Esophagus muscularis mucosa (tissue), 4 donors: ENCODE results near the gene CUX1. TPM values are rescaled to one million over a fixed set of nuclear protein-coding genes. Genes with fewer than 3 reads are reported as not detected.

Experiments used
- DNase-seq: peaks from one replicate; pipeline ENCODE4 v3.0.0-alpha.2; 2017; ENCODE audit errors: extremely low spot score
- H3K27ac ChIP-seq, 4 donors: fragments of 200-600 bp; sonication (generic); replicated peaks in 1 of 4; 1 replicate in 3 of 4; 2 replicates in 1 of 4; pipeline ENCODE4 v1.5.1; 2016 to 2019; ENCODE audit warnings: mild to moderate bottlenecking in 1 of 4
- H3K27me3 ChIP-seq, 4 donors: fragments of 200-600 bp; sonication (generic); one replicate each; pipeline versions ENCODE4 v1.5.1 to v1.6.0; 2016 to 2019
- H3K36me3 ChIP-seq, 4 donors: fragments of 200-600 bp; sonication (generic); one replicate each; pipeline ENCODE4 v1.5.1; 2016 to 2019
- H3K4me1 ChIP-seq, 4 donors: fragments of 200-600 bp; sonication (generic); one replicate each; pipeline ENCODE4 v1.5.1; 2016 to 2019
- H3K4me3 ChIP-seq, 4 donors: fragments of 200-600 bp; sonication (generic); 1 replicate in 2 of 4; 2 replicates in 2 of 4; pipeline ENCODE4 v1.5.1; 2016 to 2019; ENCODE audit warnings: mild to moderate bottlenecking in 4 of 4, moderate library complexity in 1 of 4
- H3K9me3 ChIP-seq, 4 donors: fragments of 200-600 bp; sonication (generic); 1 replicate in 3 of 4; 2 replicates in 1 of 4; pipeline ENCODE4 v1.5.1; 2016 to 2019
- EP300 ChIP-seq: sonication (generic); formaldehyde crosslinking; IDR thresholded peaks from one replicate; pipeline ENCODE4 v1.6.1; 2017; ENCODE audit warnings: antibody characterized with exemption
- POLR2A ChIP-seq: fragments of 450-650 bp; IDR thresholded peaks from one replicate; pipeline ENCODE4 v1.6.1; 2017; ENCODE audit warnings: antibody characterized with exemption, moderate library complexity, mild to moderate bottlenecking, low read depth
- POLR2AphosphoS5 ChIP-seq, 2 donors: sonication (generic); formaldehyde crosslinking; IDR thresholded peaks; one replicate each; pipeline ENCODE4 v1.6.1; 2017; ENCODE audit warnings: antibody characterized with exemption in 2 of 2
- WGBS: methylation state at CpG from one replicate; pipeline ENCODE4 v1.1.5; 2018; 5-methylcytosine and 5-hydroxymethylcytosine counted together
- intact Hi-C: fragments of 100-400 bp; cut with DNase I; formaldehyde crosslinking; loops from one replicate; pipeline ENCODE4 v1.15.1; 2023
- total RNA-seq, 4 donors: library from RNA; depleted of rRNA; stranded (reverse); fragments of >200 nt; gene quantifications; one replicate each; pipeline versions ENCODE4 v1.1.0 to v1.2.1, GENCODE V29; 2016
- TF ChIP-seq, protein P1 (sequence below), 3 experiments: fragments of 200-600 bp in 2 of 3; fragments of 450-650 bp in 1 of 3; sonication (generic) in 2 of 3; IDR thresholded peaks; one replicate each; pipeline ENCODE4 v1.5.1; 2017 to 2019; ENCODE audit warnings: antibody characterized with exemption in 3 of 3, mild to moderate bottlenecking in 2 of 3, moderate library complexity in 1 of 3

Gene CUX1
- total RNA-seq, 4 donors from 2014 or later: 61.5 to 136 (median 92.3) TPM

DNA sequence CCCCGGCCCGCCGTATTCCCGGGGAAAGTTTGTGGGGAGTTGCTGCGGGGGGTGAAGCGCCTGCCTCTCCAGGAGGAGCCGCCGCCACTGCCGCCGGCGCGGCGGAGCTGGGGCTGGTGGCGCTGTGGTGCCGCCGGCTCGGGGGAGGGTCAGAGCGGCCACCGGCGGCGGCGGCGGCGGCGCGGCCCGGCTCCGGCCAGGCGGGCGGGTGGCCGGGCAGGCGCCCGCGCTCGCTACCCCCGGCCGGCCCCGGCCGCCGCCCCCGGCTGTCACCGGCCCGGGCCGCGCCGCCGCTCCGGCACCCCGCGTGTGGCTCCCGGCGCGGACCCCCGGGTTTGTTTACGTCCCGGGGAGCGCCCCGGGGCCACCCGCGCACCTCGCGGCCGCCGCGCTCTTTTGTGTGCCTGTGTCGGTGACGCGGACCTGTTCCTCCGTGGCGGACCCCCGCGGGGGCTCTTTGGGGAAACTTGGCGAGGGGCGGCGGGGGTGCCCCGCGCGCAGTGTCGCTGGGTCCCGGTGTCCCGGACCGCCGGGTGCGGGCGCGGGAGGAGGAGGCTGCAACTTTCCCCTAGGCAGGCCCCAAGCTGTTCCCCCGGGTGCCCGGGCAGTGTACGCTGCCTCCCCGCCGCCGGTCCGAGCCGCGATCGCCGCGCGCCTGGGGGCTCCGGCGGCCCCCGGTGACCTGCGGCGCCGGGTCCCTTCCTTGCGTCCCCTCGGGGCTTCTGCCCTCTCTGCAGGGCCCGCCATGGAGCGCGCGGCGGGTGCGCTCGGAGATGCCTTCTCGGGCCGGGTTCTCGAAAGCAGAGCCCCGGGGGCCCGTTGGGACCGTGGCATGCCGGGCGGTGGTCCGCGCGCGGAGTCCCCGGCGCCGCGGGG, 593 bp upstream of the CUX1 start:
- WGBS: 0% methylated on average over 6 of the region's 130 CpGs
- peak overlapping the region; percentile 78 to 88 (median 84) for H3K27ac ChIP-seq
- H3K4me3 ChIP-seq: peak overlapping the region; percentile 92 to 94 (median 92)
- H3K9me3 ChIP-seq: no peaks in the 10 kb centered on the region
- DNase-seq: no peak
- no peaks in the 10 kb centered on the region for H3K36me3 ChIP-seq
- H3K27me3 ChIP-seq: no peaks in the 10 kb centered on the region
- TF ChIP-seq POLR2A (no peak), POLR2AphosphoS5 (IDR thresholded peaks at IDR 0.05) (peak in 1 of 2 donors; percentile 24), EP300 (no peak)
- TF ChIP-seq, protein P1, sequence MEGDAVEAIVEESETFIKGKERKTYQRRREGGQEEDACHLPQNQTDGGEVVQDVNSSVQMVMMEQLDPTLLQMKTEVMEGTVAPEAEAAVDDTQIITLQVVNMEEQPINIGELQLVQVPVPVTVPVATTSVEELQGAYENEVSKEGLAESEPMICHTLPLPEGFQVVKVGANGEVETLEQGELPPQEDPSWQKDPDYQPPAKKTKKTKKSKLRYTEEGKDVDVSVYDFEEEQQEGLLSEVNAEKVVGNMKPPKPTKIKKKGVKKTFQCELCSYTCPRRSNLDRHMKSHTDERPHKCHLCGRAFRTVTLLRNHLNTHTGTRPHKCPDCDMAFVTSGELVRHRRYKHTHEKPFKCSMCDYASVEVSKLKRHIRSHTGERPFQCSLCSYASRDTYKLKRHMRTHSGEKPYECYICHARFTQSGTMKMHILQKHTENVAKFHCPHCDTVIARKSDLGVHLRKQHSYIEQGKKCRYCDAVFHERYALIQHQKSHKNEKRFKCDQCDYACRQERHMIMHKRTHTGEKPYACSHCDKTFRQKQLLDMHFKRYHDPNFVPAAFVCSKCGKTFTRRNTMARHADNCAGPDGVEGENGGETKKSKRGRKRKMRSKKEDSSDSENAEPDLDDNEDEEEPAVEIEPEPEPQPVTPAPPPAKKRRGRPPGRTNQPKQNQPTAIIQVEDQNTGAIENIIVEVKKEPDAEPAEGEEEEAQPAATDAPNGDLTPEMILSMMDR (IDR thresholded peaks at IDR 0.05): no peak
- peaks cover 24 to 54% (median 42%) of the 10 kb centered on the region in 4 donors for H3K4me1 ChIP-seq
- intact Hi-C loops: loop anchor here (5.0 to 10.0 kb wide), 5 partner anchors 40 to 418 kb away; no protein-coding TSS in a partner anchor

DNA sequence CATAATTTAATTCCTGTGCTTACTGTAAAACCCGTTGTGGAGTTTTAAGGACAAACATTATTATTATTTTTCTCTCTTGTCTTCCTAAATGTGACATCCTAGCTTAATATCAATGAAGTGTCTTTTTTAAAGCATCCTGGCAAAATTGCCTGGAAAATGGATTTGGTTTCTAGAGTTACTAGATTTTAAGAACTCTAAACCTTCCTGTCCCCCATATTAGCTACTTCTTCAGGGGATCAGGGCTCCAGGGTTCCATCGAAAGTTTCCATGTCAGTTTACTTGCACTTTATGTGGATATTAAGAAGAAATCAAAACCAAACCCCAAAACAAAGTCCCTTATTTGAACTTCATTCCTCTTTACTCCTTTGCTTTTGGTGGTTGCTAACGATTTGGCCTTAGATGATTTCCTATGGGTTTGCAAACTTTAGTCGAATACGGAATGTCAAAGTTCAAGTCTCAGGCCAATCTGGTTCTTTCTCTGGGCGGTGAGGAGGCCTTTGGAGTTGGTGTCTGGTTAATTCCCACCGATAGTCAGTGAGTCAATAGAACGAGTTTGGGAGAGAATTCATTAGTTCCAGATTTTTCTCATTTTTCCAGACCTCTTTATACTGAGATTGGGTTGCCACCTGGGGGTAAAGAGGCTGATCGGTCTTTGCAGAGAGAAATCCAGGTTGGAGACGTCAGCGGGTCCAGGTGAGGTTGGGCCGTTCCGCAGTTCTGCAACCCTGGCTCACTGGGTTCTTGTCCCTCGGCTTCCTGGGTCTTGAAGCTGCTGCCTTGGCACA, 1.1 kb downstream of the CUX1 start:
- intact Hi-C loops: loop anchor here (5.0 to 10.0 kb wide), 5 partner anchors 39 to 416 kb away; no protein-coding TSS in a partner anchor
- WGBS: 88% methylated on average over 14 of the region's 14 CpGs
- peak overlapping the region; percentile 92 to 94 (median 92) for H3K4me3 ChIP-seq
- H3K27ac ChIP-seq: peak overlapping the region; percentile 11 to 88 (median 82)
- no peaks in the 10 kb centered on the region for H3K36me3 ChIP-seq
- peaks cover 32 to 61% (median 50%) of the 10 kb centered on the region in 4 donors for H3K4me1 ChIP-seq
- no peaks in the 10 kb centered on the region for H3K27me3 ChIP-seq
- no peak for DNase-seq
- TF ChIP-seq EP300: no peak
- TF ChIP-seq, protein P1 (IDR thresholded peaks at IDR 0.05): no peak
- no peak for TF ChIP-seq POLR2A
- no peak for TF ChIP-seq POLR2AphosphoS5 (IDR thresholded peaks at IDR 0.05)
- no peaks in the 10 kb centered on the region for H3K9me3 ChIP-seq

- Histone ChIP-seq H3K27ac (peak overlapping the region; percentile 5 to 88 (median 48)), H3K27me3 (no peaks in the 10 kb centered on the region), H3K4me3 (no peak overlapping the region), H3K9me3 (no peaks in the 10 kb centered on the region), H3K36me3 (no peaks in the 10 kb centered on the region), H3K4me1 (peaks cover 34 to 61% (median 50%) of the 10 kb centered on the region in 4 donors)
- no peak for DNase-seq
- intact Hi-C loops: loop anchor here (5.0 to 10.0 kb wide), 5 partner anchors 38 to 416 kb away; no protein-coding TSS in a partner anchor
- 84% methylated on average over 2 of the region's 2 CpGs for WGBS
- TF ChIP-seq, protein P1 (IDR thresholded peaks at IDR 0.05): no peak
- TF ChIP-seq EP300 (no peak), POLR2A (no peak), POLR2AphosphoS5 (IDR thresholded peaks at IDR 0.05) (no peak)
Observed at GRCh38 chr7:101819183-101819582, 1.8 kb downstream of the CUX1 start.

DNA sequence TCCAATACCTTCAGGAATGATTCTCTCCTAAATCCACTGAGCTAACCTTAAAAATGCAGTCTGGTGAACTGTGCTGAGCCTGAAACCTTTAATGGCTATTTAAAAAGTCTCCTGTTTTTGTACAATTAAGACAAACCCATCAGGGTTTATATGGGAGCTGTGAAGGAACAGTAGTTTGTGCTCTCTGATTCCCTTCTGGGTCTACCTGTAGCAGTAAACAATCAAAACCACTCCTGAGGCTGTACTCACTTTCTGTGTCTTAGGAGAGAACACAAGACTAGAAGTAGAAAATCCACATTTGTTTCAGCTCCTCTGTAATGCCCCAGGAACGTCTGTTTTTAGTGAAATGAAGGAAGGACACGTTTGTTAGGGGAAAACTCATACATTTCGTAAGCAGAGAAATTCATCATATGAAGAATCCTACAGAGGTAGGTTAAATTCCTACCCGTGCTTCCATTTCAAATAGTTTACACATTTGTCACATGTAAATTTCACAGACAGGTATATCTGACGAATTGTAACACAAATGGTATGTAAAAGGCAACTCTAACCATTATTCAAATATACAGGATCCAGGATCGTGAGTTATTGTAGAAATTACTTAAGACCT, 2.6 kb downstream of the CUX1 start:
- H3K9me3 ChIP-seq: no peaks in the 10 kb centered on the region
- peaks cover 42 to 65% (median 49%) of the 10 kb centered on the region in 4 donors for H3K4me1 ChIP-seq
- intact Hi-C loops: loop anchor here (5.0 to 10.0 kb wide), 5 partner anchors 37 to 415 kb away; no protein-coding TSS in a partner anchor
- DNase-seq: no peak
- no peaks in the 10 kb centered on the region for H3K36me3 ChIP-seq
- peak overlapping the region in 2 of 4 donors; percentile 12 to 88 for H3K27ac ChIP-seq
- H3K4me3 ChIP-seq: no peak overlapping the region
- TF ChIP-seq POLR2A: no peak
- TF ChIP-seq POLR2AphosphoS5 (IDR thresholded peaks at IDR 0.05): no peak
- TF ChIP-seq, protein P1 (IDR thresholded peaks at IDR 0.05): no peak
- no peak for TF ChIP-seq EP300
- 55% methylated on average over 6 of the region's 6 CpGs for WGBS
- no peaks in the 10 kb centered on the region for H3K27me3 ChIP-seq
